K562 (cell line): ENCODE data around the gene ITGB2. TPM values are rescaled to one million over a fixed set of nuclear protein-coding genes. Genes with fewer than 3 reads are reported as not detected.

Source experiments
- HDAC1 ChIP-seq, 2 experiments: fragments of 450-650 bp; IDR thresholded peaks; 2 replicates each; pipeline ENCODE4 v1.6.1; 2016 to 2017; ENCODE audit warnings: inconsistent platforms in 1 of 2, mild to moderate bottlenecking in 1 of 2, moderate library complexity in 1 of 2
- KDM2B ChIP-seq: fragments of 250-450 bp; sonication (Bioruptor Pico); IDR thresholded peaks from 2 replicates; pipeline ENCODE4 v1.8.0; 2021; ENCODE audit warnings: mild to moderate bottlenecking, moderate library complexity
- MCM3 ChIP-seq: fragments of 450-650 bp; IDR thresholded peaks from 2 replicates; pipeline ENCODE4 v1.6.1; 2016
- NELFE ChIP-seq: IDR thresholded peaks from 2 replicates; pipeline ENCODE4 v1.6.1; 2011; ENCODE audit warnings: mild to moderate bottlenecking; ENCODE audit not compliant: insufficient read depth, insufficient read length
- NUFIP1 ChIP-seq: fragments of 450-650 bp; IDR thresholded peaks from 2 replicates; pipeline ENCODE4 v1.6.1; 2018; ENCODE audit not compliant: partially characterized antibody
- PYGO2 ChIP-seq: fragments of 450-650 bp; IDR thresholded peaks from 2 replicates; pipeline ENCODE4 v1.6.1; 2016; ENCODE audit warnings: mild to moderate bottlenecking, missing genetic modification characterization, moderate library complexity, missing compliant biosample characterization
- RAD51 ChIP-seq: fragments of 450-650 bp; IDR thresholded peaks from 2 replicates; pipeline ENCODE4 v1.7.1; 2016; ENCODE audit warnings: low read depth, mild to moderate bottlenecking, borderline replicate concordance
- RBM22 ChIP-seq: fragments of 200-400 bp; formaldehyde crosslinking; IDR thresholded peaks from 2 replicates; pipeline ENCODE4 v1.6.1; 2018; ENCODE audit warnings: low read length, low read depth; ENCODE audit not compliant: poor library complexity, severe bottlenecking
- SMARCC2 ChIP-seq: fragments of 450-650 bp; IDR thresholded peaks from 2 replicates; pipeline ENCODE4 v1.6.1; 2017; ENCODE audit warnings: antibody characterized with exemption, moderate library complexity, mild to moderate bottlenecking, low read depth
- SPI1 ChIP-seq: IDR thresholded peaks from 2 replicates; pipeline ENCODE4 v1.6.1; 2011; ENCODE audit warnings: low read depth, low read length, control low read depth, borderline replicate concordance
- ZNF239 ChIP-seq: fragments of 250-450 bp; sonication (Bioruptor Pico); IDR thresholded peaks from 2 replicates; pipeline ENCODE4 v1.4.0; 2020; ENCODE audit warnings: mild to moderate bottlenecking
- ZNF41 ChIP-seq: fragments of 250-450 bp; sonication (Bioruptor Pico); conservative IDR thresholded peaks from 2 replicates; pipeline ENCODE4 v1.4.0; 2020; ENCODE audit warnings: mild to moderate bottlenecking
- ZNF586 ChIP-seq: fragments of 450-650 bp; formaldehyde crosslinking; conservative IDR thresholded peaks from 2 replicates; pipeline ENCODE4 v1.4.0; 2020; ENCODE audit warnings: mild to moderate bottlenecking, moderate library complexity
- polyA plus RNA-seq, 8 experiments: library from polyadenylated mRNA; depleted of rRNA in 4 of 8; stranded (reverse) in 5 of 8; unstranded in 3 of 8; fragments of >200 nt; fragmentation: Nextera tagmentation in 2 of 8; fragmentation: Illumina TruSeq in 1 of 8; extraction: Ambion mirVana in 2 of 8; extraction: Trizol in 1 of 8; gene quantifications; 2 replicates each; pipeline versions ENCODE4 v1.2.1 to v1.2.3, GENCODE V29; 2011 to 2014; ENCODE audit warnings: inconsistent platforms in 1 of 8, missing spikeins in 1 of 8
- total RNA-seq, 7 experiments: library from RNA; depleted of rRNA in 6 of 7; stranded (reverse); fragments of >200 nt in 6 of 7; fragmentation: Illumina TruSeq in 2 of 7; extraction: Trizol in 2 of 7; gene quantifications; 2 replicates each; pipeline versions ENCODE4 v1.2.1 to v1.2.3, GENCODE V29; 2011 to 2021; ENCODE audit warnings: low replicate concordance in 1 of 7
- TF ChIP-seq, protein P1 (sequence below): fragments of 250-450 bp; sonication (Bioruptor Pico); IDR thresholded peaks from 2 replicates; pipeline ENCODE4 v1.5.0; 2020; ENCODE audit warnings: mild to moderate bottlenecking, borderline replicate concordance
- TF ChIP-seq, protein P2 (sequence below): sonication (generic); formaldehyde crosslinking; IDR thresholded peaks from 2 replicates; pipeline ENCODE4 v1.8.0; 2022; ENCODE audit warnings: missing genetic modification reagents, mild to moderate bottlenecking, moderate library complexity, borderline replicate concordance
- TF ChIP-seq, protein P3 (sequence below): fragments of 250-450 bp; sonication (Bioruptor Pico); IDR thresholded peaks from 2 replicates; pipeline ENCODE4 v1.8.0; 2022; ENCODE audit warnings: inconsistent platforms, mild to moderate bottlenecking, moderate library complexity, borderline replicate concordance
- TF ChIP-seq, protein P4 (sequence below): sonication (generic); formaldehyde crosslinking; IDR thresholded peaks from 2 replicates; pipeline ENCODE4 v1.8.1; 2022; ENCODE audit warnings: missing genetic modification reagents
- TF ChIP-seq, protein P5 (sequence below), 2 experiments: IDR thresholded peaks; 2 replicates each; pipeline ENCODE4 v1.6.1; 2011; ENCODE audit warnings: borderline replicate concordance in 1 of 2, control low read depth in 1 of 2, low read depth in 1 of 2, low read length in 1 of 2, mild to moderate bottlenecking in 1 of 2, mixed read lengths in 1 of 2, moderate library complexity in 1 of 2; ENCODE audit not compliant: insufficient read depth in 1 of 2, insufficient read length in 1 of 2, poor library complexity in 1 of 2, severe bottlenecking in 1 of 2; ENCODE audit errors: extremely low read depth in 1 of 2
- TF ChIP-seq, protein P6 (sequence below): sonication (generic); formaldehyde crosslinking; IDR thresholded peaks from 2 replicates; pipeline ENCODE4 v1.8.0; 2022; ENCODE audit warnings: mild to moderate bottlenecking, missing genetic modification reagents

The ITGB2 gene
- total and polyA plus RNA-seq, 9 of the 15 experiments (the other 6 are each of a cell fraction or from before 2014, with no cell fraction given), result 0.07 to 1.3 (median 0.51) TPM; not detected in 2

DNA sequence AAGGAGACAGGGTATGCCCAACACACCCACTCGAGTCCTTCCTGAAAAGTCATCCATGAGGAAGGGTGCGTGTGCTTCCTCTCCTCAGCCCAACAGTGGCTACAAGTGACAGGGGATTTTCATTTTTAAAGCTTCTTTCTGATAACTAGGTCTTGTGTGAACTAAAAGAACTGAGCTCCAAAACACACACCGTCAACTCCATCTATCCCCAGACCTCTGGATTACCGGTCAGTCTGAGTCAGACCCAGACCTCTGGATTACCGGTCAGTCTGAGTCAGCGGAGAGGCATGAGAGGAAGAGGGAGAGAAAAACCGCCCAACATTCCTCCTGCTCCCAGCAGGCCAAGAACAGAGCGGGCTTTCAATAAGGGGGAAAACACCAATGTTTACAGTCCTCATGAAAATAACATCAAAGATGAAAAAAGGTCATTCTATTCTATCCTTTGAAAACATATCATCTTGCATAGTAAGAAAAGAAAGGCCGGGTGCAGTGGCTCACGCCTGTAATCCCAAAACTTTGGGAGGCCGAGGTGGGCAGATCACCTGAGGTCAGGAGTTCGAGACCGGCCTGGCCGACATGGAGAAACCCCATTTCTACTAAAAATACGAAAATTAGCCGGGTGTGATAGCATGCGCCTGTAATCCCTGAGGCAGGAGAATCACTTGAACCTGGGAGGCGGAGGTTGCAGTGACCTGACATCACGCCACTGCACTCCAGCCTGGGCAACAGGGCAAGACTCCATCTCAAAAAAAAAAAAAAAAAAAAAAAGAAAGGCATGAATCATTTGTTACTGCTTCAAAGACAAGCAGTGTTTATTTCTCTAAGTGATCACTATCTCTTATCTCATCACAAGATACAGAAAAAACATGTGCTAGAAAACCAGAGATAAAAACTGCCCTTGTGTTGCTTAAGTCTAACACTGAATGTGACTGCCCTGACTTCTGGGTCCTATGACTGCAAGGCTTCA lies 50.6 kb downstream of the ITGB2 start (continued):
- TF ChIP-seq, protein P1, sequence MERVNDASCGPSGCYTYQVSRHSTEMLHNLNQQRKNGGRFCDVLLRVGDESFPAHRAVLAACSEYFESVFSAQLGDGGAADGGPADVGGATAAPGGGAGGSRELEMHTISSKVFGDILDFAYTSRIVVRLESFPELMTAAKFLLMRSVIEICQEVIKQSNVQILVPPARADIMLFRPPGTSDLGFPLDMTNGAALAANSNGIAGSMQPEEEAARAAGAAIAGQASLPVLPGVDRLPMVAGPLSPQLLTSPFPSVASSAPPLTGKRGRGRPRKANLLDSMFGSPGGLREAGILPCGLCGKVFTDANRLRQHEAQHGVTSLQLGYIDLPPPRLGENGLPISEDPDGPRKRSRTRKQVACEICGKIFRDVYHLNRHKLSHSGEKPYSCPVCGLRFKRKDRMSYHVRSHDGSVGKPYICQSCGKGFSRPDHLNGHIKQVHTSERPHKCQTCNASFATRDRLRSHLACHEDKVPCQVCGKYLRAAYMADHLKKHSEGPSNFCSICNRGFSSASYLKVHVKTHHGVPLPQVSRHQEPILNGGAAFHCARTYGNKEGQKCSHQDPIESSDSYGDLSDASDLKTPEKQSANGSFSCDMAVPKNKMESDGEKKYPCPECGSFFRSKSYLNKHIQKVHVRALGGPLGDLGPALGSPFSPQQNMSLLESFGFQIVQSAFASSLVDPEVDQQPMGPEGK (CRISPR knock-in tag), result no peak
- TF ChIP-seq SPI1, result peak; percentile 67
- TF ChIP-seq HDAC1 (IDR thresholded peaks at IDR 0.05), result no peak; a peak in 1 of 4 replicates
- TF ChIP-seq KDM2B (CRISPR knock-in tag), result no peak
- TF ChIP-seq, protein P2, sequence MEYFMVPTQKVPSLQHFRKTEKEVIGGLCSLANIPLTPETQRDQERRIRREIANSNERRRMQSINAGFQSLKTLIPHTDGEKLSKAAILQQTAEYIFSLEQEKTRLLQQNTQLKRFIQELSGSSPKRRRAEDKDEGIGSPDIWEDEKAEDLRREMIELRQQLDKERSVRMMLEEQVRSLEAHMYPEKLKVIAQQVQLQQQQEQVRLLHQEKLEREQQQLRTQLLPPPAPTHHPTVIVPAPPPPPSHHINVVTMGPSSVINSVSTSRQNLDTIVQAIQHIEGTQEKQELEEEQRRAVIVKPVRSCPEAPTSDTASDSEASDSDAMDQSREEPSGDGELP, result no peak
- TF ChIP-seq NELFE, result no peak
- TF ChIP-seq, protein P3, sequence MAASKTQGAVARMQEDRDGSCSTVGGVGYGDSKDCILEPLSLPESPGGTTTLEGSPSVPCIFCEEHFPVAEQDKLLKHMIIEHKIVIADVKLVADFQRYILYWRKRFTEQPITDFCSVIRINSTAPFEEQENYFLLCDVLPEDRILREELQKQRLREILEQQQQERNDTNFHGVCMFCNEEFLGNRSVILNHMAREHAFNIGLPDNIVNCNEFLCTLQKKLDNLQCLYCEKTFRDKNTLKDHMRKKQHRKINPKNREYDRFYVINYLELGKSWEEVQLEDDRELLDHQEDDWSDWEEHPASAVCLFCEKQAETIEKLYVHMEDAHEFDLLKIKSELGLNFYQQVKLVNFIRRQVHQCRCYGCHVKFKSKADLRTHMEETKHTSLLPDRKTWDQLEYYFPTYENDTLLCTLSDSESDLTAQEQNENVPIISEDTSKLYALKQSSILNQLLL (CRISPR knock-in tag), result no peak
- TF ChIP-seq MCM3, result no peak
- no peak for TF ChIP-seq RBM22
- no peak for TF ChIP-seq ZNF41 (CRISPR knock-in tag)
- TF ChIP-seq, protein P4, sequence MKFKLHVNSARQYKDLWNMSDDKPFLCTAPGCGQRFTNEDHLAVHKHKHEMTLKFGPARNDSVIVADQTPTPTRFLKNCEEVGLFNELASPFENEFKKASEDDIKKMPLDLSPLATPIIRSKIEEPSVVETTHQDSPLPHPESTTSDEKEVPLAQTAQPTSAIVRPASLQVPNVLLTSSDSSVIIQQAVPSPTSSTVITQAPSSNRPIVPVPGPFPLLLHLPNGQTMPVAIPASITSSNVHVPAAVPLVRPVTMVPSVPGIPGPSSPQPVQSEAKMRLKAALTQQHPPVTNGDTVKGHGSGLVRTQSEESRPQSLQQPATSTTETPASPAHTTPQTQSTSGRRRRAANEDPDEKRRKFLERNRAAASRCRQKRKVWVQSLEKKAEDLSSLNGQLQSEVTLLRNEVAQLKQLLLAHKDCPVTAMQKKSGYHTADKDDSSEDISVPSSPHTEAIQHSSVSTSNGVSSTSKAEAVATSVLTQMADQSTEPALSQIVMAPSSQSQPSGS, result no peak
- TF ChIP-seq ZNF586 (CRISPR knock-in tag), result no peak
- TF ChIP-seq, protein P5, sequence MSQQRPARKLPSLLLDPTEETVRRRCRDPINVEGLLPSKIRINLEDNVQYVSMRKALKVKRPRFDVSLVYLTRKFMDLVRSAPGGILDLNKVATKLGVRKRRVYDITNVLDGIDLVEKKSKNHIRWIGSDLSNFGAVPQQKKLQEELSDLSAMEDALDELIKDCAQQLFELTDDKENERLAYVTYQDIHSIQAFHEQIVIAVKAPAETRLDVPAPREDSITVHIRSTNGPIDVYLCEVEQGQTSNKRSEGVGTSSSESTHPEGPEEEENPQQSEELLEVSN (IDR thresholded peaks at IDR 0.05; ENCODE audit: borderline replicate concordance in 1 of 2, extremely low read depth in 1 of 2, insufficient read depth in 1 of 2, insufficient read length in 1 of 2, low read depth in 1 of 2, low read length in 1 of 2, poor library complexity in 1 of 2, severe bottlenecking in 1 of 2), result peak in 1 of 2 experiments; percentile 36
- no peak for TF ChIP-seq PYGO2
- no peak for TF ChIP-seq ZNF239
- no peak for TF ChIP-seq RAD51
- TF ChIP-seq SMARCC2, result peak; percentile 41; the same call in 1 of the 2 replicates
- TF ChIP-seq, protein P6, sequence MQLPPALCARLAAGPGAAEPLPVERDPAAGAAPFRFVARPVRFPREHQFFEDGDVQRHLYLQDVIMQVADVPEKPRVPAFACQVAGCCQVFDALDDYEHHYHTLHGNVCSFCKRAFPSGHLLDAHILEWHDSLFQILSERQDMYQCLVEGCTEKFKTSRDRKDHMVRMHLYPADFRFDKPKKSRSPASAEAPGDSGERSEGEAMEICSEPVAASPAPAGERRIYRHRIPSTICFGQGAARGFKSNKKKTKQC (CRISPR knock-in tag), result no peak; the same call in 1 of the 2 replicates
- no peak for TF ChIP-seq NUFIP1
